GM18505 (cell line): ENCODE data around the gene DDRGK1.

ENCODE experiments used
- ATAC-seq: cut with Tn5 transposase; IDR thresholded peaks from one replicate; pipeline ENCODE4 v1.9.1; 2021; ENCODE audit not compliant: unreplicated experiment
- POLR2A ChIP-seq: IDR thresholded peaks from 4 replicates; pipeline ENCODE4 v1.6.1; 2011; ENCODE audit warnings: borderline replicate concordance; ENCODE audit not compliant: insufficient read depth, insufficient read length; ENCODE audit errors: extremely low read depth

The DDRGK1 gene

DNA sequence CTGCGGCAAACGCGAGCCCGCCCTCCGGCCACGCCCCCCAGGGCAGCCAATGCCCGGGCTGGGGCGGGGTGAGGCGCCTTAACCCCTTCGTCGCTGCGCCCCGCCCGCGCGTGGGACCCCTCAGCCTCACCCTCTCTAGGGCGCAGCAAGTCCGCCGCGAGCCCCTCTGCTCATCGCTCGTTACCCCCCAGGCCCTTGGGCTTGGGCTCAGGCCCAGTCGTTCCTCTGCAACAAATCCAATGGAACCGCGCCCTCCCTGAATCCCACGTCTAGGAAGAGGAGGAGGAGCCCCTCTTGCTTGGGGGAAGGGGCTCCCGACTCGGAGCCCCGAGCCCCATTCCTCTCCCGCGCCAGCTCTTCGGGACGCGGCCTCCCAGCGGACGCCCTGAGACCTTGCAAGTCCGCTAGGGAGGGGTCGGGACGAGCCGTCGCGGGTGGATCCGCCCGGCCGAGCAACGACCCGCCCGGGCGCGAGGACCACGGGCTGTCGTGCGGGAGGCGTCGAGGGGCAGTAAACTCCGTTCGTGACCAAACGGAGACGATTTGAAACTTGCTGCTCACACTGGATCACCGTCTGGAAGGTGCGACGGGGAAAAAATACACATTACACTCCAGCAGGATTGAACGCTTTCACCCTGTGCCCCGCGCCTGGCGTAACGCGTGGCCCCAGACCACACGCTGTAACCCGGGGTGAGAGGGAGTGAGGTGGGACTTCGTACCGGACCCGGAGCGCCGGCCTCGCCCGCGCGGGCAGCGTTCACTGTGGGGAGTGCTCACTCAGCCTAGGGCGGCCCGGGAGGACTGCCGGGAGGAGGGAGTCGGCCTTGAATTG is 30.7 kb downstream of the DDRGK1 start:
- TF ChIP-seq POLR2A: no peak
- ATAC-seq: peak; percentile 85

DNA sequence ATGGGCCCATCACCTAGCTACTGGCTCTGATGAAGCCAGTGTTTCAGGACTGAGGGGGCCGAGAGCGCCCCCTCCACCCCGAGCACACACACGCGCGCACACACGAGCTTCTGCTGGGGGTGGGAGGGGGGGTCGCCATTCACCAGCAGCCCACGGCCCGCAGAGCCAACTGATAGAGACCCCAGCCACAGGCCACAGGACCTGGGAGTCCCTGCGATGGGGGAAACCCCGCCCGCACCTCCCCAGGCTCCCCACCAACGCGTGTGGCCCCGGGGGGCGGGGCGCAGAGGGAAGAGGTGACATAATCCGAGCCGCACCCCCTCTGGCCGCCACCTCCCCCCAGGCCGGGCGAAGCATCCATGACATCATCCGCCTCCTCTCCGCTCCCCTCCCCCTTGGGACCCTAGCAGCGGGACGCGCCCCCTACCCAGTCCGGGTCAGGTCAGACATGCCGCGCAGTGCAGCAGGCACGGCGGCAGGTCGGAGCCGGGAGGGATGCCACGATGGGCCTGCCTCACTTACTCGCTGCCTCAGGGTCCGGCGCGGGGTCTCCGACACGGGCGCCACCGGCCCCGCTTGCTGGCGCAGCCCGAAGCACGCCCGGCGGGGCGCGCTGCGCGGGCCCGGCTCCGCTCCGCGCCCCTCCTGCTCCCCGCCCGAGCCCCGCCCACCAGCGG is 31.4 kb downstream of the DDRGK1 start, which contains the start of gene LZTS3:
Gene LZTS3, minus strand, starts transcription at position 617 of the 677 bp plus-strand sequence. CDS start 6,386 bp downstream, outside the sequence.
- TF ChIP-seq POLR2A: no peak
- ATAC-seq: peak; percentile 56

DNA sequence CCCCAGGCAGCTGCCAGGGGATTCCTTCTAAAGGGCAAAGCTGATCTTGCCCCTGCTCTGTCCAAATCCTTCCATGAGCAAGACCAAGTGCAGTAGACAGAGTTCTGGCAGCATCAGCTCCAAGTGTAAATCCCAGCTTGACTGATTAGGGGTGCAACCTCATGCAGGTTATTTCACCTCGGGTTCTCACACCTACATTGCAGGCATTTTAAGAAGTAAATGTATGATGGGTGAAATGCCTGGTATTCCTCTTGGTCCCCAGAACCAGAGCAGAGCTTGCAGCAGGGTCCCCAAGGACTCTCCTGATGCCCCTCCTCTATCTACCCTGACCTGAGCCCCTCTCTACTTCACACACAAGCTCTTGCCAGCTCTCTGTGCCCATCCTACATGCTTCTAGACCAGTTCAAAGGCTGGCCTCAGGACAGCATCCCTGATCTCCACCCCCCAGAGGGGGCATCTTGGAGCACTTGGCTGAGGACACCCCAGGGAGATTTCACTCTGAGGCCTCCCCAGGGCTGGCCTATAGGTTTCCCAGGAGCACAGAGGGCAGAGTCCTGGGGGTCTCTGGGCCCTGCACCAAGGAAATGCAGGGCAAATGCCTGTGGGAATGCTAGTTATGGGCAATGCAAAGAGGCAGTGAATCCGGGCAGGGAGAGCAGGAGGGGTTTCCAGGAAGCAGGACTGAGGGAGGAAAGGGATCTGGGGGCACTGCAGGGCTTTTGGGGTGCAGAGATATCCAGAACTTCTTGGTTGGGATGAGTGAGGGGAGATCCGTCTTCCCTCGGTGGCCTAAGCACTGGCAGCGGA is 32.2 kb downstream of the DDRGK1 start:
- no peak for ATAC-seq
- no peak for TF ChIP-seq POLR2A

DNA sequence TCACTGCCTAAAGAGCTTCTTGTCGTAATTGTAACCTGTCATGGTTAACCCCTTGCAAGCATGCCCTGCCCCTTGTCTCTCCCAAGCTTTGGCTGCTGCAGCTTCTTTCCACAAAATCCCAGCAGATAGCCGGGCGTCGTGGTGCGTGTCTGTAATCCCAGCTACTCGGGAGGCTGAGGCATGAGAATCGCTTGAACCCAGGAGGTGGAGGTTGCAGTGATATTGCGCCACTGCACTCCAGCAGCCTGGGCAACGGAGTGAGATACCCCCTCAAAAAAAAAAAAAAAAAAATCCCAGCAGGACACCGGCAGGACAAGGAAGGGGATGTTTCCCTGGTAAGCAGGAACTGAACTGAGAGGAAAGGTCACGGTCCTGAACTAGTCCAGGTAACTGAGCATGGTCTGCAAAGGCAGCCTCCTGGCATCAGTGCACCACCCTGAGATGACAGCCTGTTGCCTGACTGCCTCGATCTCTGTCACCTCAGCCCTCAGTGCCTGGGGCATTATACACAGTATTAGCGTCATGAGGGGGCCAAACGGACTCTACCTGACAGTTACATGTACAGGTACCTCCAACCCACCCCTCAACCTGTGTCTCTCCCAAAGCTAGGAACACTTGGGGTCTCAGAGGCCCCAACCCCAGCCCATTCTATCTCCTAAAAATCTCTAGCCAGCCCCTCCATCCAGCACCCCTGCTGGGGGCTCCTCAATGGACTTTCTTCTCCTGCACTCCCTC is 32.9 kb downstream of the DDRGK1 start:
- ATAC-seq: no peak
- TF ChIP-seq POLR2A: no peak

DNA sequence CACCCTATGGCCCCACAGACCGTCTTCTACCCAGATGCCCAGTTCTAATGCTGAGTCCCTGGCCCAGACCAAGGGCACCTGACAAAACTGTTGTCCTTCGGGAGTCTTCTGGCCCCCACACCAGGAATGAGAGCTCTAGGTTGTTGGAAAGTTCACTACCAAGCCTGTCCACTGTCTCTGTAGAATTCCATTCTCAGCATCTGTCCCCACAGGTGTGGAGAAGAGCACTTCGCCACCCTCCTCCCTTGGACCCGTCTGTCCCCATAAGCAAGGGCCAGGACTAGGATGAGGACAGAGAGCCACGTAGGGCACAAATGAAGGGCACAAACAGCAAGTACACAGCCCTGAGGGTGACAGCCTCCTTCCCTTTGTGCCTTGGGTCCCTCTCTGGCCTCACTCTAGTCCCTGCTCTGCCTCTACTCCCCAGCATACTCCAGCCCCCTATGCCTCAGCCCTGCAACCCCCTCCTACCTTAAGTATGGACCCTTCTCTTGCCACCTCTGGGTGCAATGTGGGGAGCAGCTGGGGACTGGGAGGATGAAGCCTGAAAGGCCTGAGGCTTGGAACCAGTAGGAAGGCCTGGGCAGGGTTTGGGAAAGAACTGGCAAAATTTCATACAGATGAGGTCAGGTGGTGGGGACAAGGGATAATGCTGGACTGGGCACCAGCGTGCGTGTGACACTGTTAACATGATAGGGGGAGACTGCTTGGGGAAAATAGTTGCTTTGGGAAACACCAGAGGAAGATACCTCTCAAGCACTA is 35.5 kb downstream of the DDRGK1 start:
- TF ChIP-seq POLR2A: no peak
- no peak for ATAC-seq

DNA sequence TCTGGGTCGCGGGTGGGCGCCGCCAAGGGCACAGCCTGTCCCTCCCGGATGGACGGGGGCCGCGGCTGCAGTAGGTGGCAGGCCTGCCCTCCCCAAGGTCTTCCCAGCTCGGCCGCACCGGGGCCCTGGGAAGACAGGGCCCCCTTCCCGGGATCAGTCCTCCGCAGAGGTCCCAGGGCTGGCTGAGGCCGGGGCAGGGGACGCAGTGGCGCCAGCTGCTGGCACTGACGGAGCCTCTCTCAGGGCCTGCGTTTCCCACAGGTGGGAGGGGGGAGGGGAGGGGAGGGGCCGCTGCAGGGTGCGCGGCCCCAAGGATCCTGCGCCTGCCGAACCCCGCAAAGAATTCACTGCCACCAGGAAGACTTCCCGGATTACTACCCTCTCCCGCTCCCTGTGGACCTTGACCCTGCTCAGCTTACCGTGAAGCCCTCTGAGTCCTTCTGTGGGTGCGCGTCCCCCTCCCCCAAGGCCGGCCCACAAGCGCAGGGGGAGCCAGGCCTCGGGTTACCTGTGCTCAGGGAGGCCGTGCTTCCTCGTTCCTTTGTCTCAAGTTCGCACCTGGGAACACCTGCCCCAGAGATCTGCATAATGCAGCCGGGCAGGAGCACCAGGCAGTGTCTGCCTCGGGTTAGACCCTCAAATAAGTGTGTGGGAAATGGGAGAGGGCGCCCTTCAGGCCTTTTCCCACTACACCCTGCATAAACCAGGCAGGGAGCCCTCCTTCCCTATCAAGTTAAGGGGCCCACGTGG is 36.2 kb downstream of the DDRGK1 start:
- no peak for TF ChIP-seq POLR2A
- no peak for ATAC-seq

DNA sequence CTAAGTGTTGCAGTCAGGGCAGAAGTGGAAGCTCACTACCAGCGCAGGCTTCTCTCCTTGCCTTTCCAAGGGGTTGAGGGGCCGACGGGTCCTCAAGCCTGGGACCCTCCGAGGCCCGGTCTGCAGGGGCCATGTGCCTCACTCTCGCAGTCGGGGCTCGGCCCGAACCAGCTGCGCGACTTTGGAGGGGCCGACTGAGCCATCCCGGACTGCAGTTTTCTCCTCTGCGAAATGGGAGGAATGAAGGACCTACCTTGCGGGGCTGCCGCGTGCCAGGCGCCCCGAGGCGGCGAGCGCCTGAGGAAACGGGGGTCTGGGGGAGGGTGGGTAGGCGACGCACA is 36.8 kb downstream of the DDRGK1 start:
- no peak for TF ChIP-seq POLR2A
- no peak for ATAC-seq

DNA sequence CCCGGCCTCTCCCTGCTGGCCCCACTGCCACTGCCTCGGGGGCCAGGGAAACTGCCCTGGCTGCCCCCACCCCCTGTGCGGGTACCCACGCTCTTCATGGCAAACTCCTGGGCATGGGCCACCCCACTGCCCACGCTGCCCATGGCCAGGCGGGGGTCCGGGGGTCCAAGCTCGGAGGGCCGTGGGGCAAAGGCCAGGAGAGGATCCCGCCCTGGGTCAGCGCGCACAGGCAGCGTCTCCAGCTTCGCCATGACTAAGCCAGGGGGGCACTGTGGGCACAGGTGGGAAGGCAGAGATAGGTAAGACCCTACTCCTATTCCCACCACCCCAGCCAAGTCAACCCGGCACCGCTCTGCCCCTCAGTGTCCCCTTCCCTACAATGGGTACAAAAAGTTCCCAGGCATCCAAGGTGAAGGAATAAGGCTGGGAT is 37.6 kb downstream of the DDRGK1 start:
- no peak for ATAC-seq
- TF ChIP-seq POLR2A: no peak

DNA sequence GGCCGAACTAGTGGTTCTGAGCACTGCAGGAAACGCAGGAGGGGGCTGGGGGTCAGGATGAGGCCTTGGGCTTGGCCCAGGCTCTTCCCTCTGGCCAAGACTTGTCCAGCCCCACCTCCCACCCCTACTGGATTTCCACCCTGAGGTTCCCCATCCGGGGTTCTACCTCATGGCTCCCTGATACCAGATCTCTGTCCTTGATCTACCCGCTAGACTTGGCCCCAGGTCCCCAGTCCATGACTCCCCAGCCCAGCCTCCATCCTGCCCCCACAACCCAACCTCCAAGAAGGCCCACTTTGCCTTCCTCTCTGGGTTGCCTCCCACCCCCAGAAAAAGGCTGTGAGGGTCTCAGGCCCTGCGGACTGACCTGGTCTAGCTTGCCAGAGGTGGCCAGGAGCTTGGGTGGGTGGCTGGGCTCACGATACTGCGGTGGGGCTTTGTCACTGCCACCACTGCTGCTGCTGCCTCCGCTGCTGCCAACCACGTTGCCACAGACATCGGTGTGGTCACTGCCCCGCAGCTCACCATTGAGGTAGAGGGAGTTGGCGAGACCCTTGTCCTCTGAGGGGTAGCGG is 38.1 kb downstream of the DDRGK1 start:
- no peak for TF ChIP-seq POLR2A
- no peak for ATAC-seq

DNA sequence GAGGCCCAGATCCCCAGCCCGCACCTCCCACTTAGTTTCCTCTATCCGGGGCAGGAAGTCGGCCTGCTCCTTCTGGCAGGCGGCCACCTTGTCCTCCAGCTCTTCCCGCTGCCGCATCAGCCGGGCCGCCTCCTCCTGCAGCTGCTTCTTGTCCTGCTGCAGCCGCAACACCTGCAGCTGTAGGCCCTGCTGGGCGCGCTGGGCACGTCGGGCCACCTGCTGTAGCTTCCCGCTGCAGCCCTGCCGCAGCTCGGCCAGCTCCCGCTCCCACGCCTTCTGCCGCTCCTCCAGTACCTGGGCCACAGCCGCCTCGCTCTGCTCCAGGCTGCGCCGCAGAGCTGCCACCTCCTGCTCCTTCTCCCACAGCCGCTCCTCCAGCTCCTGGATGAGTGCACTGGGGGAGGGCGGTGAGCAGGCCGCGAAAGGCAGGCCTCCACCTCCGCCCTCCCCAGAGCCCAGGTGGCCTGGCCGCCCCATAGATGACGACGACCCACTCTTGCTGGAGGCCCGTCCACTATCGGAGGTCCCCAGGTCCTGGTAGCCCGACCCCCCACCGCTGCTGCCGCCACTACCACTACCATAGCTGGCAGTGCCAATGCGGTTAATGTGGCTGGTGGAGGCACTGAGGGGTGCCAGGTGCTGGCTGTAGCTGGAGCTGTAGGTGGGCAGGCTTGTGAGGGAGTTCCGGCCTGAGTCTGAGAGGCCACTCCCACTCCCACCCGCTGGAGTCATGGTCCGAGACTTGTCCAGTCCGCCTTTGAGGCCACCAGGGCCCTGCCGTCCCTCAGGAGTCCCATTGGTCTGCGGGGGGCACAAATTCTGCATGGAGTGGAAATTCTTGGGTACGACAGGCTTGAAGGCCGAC is 38.8 kb downstream of the DDRGK1 start:
- ATAC-seq: no peak
- TF ChIP-seq POLR2A: no peak

DNA sequence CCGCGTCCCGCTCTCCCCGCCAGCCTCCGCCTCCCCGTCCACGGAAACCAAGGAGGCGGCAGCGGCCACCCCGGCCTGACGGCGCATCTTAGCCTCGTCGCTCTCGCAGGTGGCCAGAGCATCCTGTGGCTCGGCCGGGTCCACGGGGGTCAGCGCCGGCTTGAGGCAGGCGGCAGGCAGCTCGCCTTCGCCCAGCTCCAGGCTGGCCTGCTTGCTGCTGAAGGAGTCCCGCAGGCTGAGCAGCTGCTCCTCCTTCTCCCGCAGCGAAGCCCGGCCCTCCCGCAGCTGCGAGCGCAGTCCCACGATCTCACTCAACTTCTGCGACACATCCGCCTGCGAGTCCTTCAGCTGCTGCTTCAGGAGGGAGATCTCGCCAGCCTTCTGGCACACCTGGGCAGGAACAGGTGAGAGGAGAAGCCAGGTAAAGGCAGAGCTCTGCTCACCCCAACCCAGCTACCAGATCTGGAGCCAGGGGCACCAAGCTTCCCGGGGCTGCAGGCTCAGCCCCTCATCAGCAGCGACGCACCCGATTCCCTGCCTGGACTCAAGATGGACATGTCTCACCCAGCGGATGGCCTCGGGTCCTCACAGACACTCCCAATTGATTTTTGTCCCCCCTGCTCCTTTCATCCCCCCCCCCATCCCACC is 39.6 kb downstream of the DDRGK1 start:
- no peak for TF ChIP-seq POLR2A
- ATAC-seq: no peak
